M059J (cell line): ENCODE measurements around the gene SP4. TPM values are rescaled to one million over a fixed set of nuclear protein-coding genes. Genes with fewer than 3 reads are reported as not detected.

Experiments
- DNase-seq: peaks from one replicate; pipeline ENCODE4 v3.0.0-alpha.2; 2012; ENCODE audit warnings: low read depth
- total RNA-seq: library from RNA; depleted of rRNA; stranded (reverse); fragments of >200 nt; shearing (Covaris generic); gene quantifications from 2 replicates; pipeline ENCODE4 v1.2.3, GENCODE V29; 2014

Gene SP4
- total RNA-seq, 1 experiment from 2014 or later, result 37.7 TPM

GRCh38 chr7:21443149-21443841 is 15.4 kb downstream of the SP4 start:
- no peak for DNase-seq

- no peak for DNase-seq
Measured at GRCh38 chr7:21448974-21449373, 21.1 kb downstream of the SP4 start.

GRCh38 chr7:21450076-21450475 is 22.2 kb downstream of the SP4 start:
- no peak for DNase-seq

GRCh38 chr7:21450941-21451340 is 23.1 kb downstream of the SP4 start:
- no peak for DNase-seq

- DNase-seq, result no peak
Measured at GRCh38 chr7:21454182-21454581, 26.3 kb downstream of the SP4 start.

GRCh38 chr7:21454906-21455305 is 27.0 kb downstream of the SP4 start:
- DNase-seq, result no peak

- DNase-seq, result no peak
Measured at GRCh38 chr7:21461282-21461681, 33.4 kb downstream of the SP4 start.

GRCh38 chr7:21462081-21462480 is 34.2 kb downstream of the SP4 start:
- DNase-seq, result no peak

GRCh38 chr7:21463524-21463923 is 35.6 kb downstream of the SP4 start:
- no peak for DNase-seq

- DNase-seq, result no peak
Measured at GRCh38 chr7:21468969-21469368, 41.1 kb downstream of the SP4 start.

- peak; percentile 2 for DNase-seq
Measured at GRCh38 chr7:21469894-21470293, 42.0 kb downstream of the SP4 start.

- no peak for DNase-seq
Measured at GRCh38 chr7:21472029-21472428, 44.1 kb downstream of the SP4 start.

GRCh38 chr7:21476429-21476828 is 48.5 kb downstream of the SP4 start:
- no peak for DNase-seq

- no peak for DNase-seq
Measured at GRCh38 chr7:21480693-21481403, 53.0 kb downstream of the SP4 start.

- no peak for DNase-seq
Measured at GRCh38 chr7:21486511-21486910, 58.6 kb downstream of the SP4 start.

- DNase-seq, result no peak
Measured at GRCh38 chr7:21495731-21496130, 67.8 kb downstream of the SP4 start.

- DNase-seq, result peak; percentile 18
Measured at GRCh38 chr7:21497072-21497471, 69.2 kb downstream of the SP4 start.

GRCh38 chr7:21500117-21500832 is 72.4 kb downstream of the SP4 start:
- no peak for DNase-seq

GRCh38 chr7:21504021-21504420 is 76.1 kb downstream of the SP4 start:
- no peak for DNase-seq

GRCh38 chr7:21507627-21508343 is 79.9 kb downstream of the SP4 start:
- DNase-seq, result peak; percentile 27

GRCh38 chr7:21508538-21508937 is 80.7 kb downstream of the SP4 start:
- no peak for DNase-seq

GRCh38 chr7:21514062-21514461 is 86.2 kb downstream of the SP4 start:
- DNase-seq, result no peak
